Caki2 (cell line): ENCODE measurements around the gene URI1. TPM values are rescaled to one million over a fixed set of nuclear protein-coding genes. Genes with fewer than 3 reads are reported as not detected.
"Not testable (repeated sequence)": the region's sequence is repeated elsewhere in the genome, so short reads cannot be mapped to it uniquely, and the experiment has no call there.

Experiments
- DNase-seq: peaks from one replicate; pipeline ENCODE4 v3.0.0-alpha.2; 2015; ENCODE audit warnings: low read depth
- in situ Hi-C: cut with HindIII; loops from 2 replicates; pipeline ENCODE4 v1.10.0; 2016; ENCODE audit warnings: low sequenced_read_pairs, low pct_unique_long_range_greater_than_20kb, mixed read lengths
- total RNA-seq: library from RNA; depleted of rRNA; stranded (reverse); fragments of >200 nt; shearing (Covaris generic); gene quantifications from 2 replicates; pipeline ENCODE4 v1.2.3, GENCODE V29; 2014; ENCODE audit warnings: low replicate concordance

The URI1 gene
- total RNA-seq, 1 experiment from 2014 or later: 68.7 TPM

DNA sequence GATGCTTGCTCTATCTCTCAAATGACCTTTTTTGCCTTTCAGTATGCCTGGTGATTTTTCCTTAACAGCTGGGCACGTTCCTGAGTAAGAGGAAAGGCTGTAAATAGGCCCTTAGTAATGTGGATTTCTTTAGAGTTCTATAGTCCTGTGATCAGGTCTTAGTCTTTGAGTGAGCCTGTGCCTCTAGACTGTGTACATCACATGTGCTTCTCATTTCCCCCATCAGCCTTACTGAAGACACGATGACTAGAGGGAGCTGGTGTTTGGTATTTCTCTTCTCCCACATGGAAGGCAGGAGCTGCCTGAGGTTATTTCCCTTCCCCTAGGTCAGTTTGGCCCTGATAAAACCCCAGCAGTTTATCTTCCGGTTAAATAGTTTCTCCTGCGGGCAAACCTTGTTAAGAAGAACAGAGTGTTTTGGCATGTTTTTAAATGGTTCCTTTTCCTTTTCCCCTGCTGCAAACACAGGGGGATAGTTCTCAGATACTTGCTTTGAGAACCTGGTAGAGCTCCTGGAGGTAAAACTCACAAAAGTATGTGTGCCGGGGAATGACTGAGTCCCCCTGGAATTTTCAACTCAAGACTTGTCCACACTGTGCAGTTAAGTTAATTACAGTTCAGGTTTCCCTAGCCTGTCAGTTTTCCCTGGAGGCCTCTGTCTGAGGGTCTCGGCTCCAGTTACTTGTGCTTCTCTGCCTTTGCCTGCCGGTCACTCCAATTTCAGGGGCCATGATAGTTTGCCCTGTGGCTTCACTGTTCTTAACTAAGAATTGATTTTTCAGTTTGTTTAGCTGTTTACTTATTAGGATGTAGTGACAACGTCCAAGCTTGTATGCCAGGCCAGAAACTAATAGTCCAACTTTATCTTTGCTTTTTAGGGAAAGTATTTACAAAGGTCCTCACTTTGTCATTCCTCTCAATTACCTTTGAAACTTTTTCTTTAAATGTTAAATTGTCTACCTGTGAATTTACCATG is 94.4 kb downstream of the URI1 start:
- DNase-seq: no peak
- in situ Hi-C loops: no loop called here

- in situ Hi-C loops: no loop called here
- no peak for DNase-seq
Observed at GRCh38 chr19:30037835-30038234, 95.8 kb downstream of the URI1 start.

DNA sequence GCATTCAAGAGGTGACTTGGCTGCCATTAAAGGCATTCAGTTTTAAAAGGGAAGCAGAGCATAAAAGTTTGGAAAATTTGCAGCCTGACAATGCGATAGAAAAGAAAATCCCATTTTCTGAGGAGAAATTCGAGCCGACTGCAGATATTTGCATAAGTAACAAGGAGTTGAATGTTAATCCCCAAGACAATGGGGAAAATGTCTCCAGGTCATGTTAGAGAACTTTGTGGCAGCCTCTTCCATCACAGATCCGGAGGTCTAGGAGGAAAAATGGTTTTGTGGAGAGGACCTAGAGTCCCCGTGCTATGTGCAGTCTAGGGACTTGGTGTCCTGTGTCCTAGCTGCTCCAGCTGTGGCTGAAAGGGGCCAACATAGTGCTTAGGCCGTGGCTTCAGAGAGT is 99.9 kb downstream of the URI1 start:
- DNase-seq, in situ Hi-C loops: not testable (repeated sequence)

DNA sequence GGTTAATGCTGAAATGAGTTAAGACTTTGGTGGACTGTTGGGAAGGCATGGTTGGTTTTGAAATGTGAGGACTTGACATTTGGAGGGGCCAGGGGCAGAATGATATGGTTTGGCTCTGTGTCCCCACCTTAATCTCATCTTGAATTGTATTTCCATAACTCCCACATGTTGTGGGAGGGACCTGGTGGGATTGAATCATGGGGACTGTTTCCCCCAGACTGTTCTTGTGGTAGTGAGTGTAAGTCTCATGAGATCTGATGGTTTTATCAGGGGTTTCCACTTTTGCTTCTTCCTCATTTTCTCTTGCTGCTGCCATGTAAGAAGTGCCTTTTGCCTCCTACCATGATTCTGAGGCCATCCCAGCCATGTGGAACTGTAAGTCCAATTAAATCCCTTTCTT is 101.0 kb downstream of the URI1 start:
- in situ Hi-C loops, DNase-seq: not testable (repeated sequence)

DNA sequence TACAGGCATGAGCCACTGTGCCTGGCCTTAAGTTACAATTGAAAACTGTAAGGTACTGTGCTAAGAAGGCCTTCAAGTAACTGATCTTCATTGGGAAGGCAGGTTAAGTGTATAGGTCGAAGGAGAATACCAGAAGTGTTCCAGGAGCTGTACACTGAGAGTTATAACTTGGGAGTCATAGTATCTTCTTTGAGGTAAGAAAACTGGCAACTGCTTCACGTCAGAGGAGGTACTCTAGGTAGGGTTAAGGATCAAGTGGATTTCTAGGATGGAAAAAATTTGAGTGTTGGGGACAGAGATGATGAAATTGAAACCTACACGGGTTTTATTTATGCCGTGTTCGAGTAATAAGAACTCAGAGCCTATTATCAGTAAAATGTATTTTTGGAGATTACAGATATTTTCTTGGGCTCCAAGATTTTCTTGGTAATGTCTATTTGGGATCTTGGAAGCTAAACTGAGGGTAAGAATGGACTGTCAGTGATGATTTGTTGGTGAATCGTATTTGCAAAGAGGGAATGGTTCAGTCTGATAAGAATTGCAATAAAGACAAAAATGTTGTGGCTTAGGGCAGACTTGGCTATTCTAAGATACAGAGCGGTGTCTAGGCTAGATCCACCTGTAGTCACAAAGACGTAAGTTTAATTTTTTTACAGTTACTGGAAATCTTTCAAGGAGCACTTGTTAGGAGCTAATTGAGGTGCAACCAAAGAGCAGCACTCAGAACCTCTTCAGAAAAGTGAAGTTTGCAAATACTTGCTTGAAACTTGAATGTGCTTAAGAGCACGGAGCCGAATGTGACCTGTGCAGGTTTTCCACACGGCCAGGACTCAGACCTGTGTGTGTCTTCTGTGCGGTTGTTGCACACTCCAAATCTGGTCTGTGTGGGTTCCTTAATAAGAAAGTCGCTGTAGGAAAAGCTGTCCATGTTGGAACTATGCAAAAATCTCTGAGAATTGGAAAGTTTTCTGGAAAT is 102.5 kb downstream of the URI1 start:
- in situ Hi-C loops: no loop called here
- no peak for DNase-seq

- in situ Hi-C loops: no loop called here
- DNase-seq: peak; percentile 24
Observed at GRCh38 chr19:30046522-30046921, 104.5 kb downstream of the URI1 start.

DNA sequence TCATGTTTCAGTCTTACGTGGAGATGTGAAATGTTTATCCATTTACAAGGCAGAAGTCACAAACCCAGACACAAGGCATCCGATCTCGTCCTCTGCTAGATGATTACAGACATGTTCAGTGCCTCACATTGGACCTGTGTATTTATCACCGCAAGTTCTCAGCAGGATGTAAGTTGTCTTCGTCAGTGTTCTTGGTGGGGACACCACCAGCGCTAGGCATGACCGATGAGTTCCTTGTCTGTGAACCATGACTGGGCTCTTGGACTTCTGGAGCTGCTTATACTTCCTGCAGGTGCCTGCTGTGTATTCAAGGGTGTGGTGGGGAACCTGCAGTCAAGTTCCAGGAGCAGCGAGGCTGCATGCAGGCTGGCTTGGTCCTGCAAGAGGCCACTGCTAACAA is 105.4 kb downstream of the URI1 start:
- no peak for DNase-seq
- in situ Hi-C loops: no loop called here

DNA sequence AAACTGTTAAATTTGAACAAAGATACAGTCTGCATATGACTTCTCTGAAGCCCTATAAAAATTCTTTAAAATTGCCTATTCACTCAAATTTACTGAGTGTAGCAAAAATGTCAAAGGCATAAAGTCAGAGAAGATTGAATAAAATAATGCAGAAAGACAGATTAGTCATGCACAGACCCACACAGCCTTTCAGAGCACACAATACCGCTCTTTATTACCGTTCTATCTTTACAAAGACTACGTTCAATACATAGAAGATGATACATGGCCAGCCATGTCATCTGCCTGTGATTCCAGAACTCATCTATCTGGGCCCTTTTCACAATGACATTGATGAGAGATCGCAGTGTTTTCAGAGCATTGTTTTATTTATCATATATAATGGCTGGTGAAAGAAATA is 107.2 kb downstream of the URI1 start:
- DNase-seq: no peak
- in situ Hi-C loops: no loop called here

DNA sequence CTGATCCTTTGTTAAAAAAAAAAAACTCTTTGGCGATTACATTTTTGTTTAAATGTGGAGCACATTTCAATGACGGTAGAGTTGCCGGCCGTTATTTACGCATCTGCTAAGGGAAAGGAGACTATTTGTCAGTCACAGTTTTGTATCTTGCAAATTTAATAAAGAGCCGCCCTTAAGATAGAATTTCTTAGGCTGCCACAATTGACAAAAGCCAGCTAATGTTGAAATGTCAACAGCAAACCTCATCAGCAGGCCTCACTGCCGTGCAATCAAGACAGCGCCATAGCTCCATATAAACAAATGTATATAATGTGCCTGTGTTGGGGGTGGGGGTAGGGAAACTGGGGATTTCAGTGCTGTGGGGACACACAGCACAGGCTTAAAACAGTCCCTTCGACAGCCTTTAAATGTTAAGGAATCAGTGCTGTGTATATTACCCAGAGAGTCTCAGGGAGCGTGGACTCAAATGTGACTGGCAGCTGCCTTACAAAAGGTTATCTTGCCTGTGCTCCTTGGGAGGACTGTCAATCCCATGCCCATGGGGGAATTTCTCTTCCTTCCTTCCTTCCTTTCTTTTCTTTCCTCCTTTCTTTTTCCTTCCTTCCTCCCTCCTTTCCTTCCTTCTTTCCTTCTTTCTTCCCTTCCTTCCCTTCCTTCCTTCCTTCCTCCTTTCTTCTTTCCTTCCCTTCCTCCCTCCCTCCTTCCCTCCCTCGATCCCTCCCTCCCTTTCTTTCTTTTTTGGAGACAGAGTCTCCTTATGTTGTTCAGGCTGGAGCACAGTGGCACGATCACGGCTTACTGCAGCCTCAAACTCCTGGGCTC is 108.0 kb downstream of the URI1 start:
- no peak for DNase-seq
- in situ Hi-C loops: no loop called here

- in situ Hi-C loops: no loop called here
- DNase-seq: no peak
Observed at GRCh38 chr19:30052122-30053075, 110.4 kb downstream of the URI1 start.

GRCh38 chr19:30053558-30053957 is 111.5 kb downstream of the URI1 start:
- in situ Hi-C loops: no loop called here
- DNase-seq: no peak

DNA sequence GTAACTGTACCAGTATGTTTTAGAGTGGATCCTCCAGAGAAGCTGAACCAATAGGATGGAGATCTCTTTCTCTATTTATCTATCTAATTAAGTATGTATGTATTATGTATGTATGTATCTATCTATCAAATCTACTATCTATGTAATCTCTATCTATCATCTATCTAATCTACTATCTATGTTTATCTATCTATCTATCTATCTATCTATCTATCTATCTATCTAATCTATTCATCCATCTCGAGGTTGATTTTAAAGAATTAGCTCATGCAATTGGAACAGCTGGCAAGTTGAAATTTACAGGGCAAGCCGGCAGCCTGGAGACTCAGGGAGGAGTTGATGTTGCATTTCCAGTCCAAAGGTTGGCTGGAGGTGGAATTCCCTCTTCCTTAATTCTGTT is 112.2 kb downstream of the URI1 start:
- in situ Hi-C loops: no loop called here
- DNase-seq: no peak

GRCh38 chr19:30056580-30056979 is 114.5 kb downstream of the URI1 start:
- in situ Hi-C loops: no loop called here
- DNase-seq: no peak

DNA sequence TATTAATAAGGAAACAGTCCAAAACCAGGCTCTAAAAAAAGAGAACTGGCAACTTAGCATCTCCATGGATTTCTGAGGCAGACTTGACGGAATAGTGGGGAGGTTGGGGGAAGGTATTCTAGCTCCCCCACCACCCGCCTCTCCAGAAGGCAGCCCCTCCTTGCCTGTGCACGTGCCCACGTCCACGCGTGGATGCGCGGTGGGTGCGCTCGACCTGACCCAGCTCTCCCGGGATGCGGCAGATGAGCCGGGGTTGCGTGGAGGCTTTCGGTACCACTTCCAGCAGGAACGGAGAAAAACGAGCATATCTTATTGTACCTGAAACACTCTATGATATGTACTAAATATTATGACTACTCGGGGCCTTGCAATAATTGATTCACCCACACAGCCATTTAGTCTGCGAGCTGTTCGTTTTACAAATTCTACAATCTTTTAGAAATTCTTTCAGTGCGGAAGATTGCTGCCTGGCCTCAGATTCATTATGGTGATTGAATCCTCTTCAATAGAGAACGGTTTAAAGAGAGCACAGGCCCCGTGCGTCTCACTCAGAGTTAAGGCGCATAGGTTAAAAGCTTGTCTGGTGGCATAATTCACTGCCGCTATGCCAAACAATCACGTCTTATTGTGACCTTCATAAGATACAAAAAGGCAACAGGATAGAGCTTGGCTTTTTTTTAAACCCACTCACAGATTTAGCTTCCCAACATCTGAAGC is 117.9 kb downstream of the URI1 start:
- no peak for DNase-seq
- in situ Hi-C loops: no loop called here

- in situ Hi-C loops: no loop called here
- no peak for DNase-seq
Observed at GRCh38 chr19:30060531-30061222, 118.6 kb downstream of the URI1 start.
